Right renal cortex interstitium (tissue), 3 donors: ENCODE measurements around the gene PITX2. TPM values are rescaled to one million over a fixed set of nuclear protein-coding genes. Genes with fewer than 3 reads are reported as not detected.
"Not testable (repeated sequence)": the region's sequence is repeated elsewhere in the genome, so short reads cannot be mapped to it uniquely, and the experiment has no call there.

Source experiments
- DNase-seq, 3 donors: peaks; one replicate each; pipeline ENCODE4 v3.0.0-alpha.2; 2013; ENCODE audit warnings: low read depth in 3 of 3, low spot score in 2 of 3
- polyA plus RNA-seq, 3 donors: library from polyadenylated mRNA; unstranded; fragments of 120-200 nt; gene quantifications; one replicate each; pipeline ENCODE4 v1.2.1, GENCODE V29; 2013; ENCODE audit not compliant: insufficient read length in 3 of 3

Gene PITX2
- polyA plus RNA-seq, 3 donors, result 2.0 to 3.2 (median 2.3) TPM

GRCh38 chr4:110613745-110614144, 9.1 kb downstream of the PITX2 start:
- no peak for DNase-seq

- no peak for DNase-seq
Observed at GRCh38 chr4:110612631-110613269, 10.1 kb downstream of the PITX2 start.

DNA sequence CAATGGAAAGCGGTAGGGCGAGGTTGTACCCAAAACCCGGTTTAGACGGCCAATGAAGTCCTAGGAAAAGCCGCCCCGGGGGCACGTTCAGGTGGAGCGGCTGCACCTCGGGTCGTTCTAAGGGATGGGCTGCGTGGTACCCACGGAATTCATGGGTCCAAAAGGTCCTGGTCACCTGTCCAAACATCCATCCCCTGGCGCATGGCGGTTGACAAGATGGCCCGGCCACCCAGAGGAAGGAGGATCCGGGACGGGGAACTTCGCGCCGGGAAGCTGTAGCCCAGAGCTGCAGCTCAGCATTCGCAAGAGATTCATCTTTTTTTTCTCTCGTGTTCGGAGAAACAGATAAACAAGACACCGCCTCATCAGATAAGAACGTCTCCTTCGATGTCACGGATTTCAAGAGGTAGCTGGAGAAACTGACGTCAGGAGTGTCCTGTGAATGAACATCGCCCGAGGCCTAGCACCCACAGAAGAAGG, 10.9 kb downstream of the PITX2 start:
- DNase-seq, result no peak

DNA sequence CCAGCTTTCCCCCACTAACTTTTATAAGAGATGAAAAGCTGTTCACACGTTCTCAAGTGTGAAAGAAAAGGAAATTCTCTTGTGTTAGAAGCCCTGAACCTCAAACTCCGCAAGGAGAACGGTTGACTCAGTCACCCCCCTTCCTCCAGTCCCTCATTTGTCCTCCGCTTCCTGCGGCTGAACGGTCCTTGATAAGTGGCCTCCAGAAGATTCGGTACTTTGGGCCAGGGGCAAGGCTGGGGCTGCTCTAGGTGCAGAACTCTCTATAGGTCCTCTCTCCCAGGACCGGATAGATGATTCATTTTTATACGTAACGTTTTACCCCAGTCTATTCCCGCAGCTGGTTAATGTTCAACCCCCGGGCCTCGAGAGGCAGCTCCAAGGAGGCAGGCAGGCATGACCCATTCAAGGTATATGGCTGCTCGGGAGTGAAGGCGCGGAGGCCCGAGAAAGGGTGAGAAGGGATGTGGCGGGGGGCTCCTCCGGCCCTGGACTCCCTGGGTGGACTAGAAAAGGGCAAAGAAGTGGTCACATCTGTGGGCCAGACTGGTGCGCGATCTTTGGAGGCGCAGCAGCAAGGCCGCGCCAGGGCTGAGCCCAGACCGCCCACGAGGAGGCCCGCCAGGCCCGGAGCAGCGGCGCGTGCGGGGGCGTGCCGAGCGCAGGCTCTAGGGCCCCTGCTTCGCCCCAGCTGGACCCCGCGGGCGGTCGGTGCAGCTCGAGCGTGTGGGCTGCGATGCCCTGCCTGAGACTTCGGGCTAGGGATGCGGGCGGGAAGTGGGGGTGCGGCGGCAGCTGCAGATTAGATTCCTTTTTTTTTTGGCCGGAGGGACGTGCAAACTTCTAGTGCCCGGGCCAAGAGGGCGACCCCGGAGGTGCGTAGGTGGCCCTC, 11.7 kb downstream of the PITX2 start:
- DNase-seq, result no peak

GRCh38 chr4:110610620-110610939, 12.3 kb downstream of the PITX2 start:
- DNase-seq, result no peak

GRCh38 chr4:110609044-110609750, 13.7 kb downstream of the PITX2 start:
- DNase-seq, result no peak

DNA sequence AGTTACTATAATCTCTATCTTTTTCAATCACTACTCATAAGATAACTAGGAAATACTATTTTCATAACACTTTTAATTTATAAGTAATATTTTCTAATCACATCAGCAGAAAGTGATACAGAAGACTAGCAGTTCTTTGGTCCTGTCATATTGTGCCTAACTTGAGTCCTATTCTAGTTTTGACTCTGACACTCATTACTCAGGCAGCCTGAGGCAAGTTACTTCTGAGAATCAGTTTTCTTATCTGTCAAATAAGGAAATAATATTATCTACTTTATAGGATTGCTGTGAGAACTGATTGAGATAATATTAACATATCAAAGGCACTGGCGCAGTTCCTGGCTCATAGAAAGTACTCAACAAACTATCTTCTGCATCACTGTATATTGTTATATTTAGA, 17.8 kb downstream of the PITX2 start:
- DNase-seq, result no peak

GRCh38 chr4:110602061-110602460, 20.8 kb downstream of the PITX2 start:
- no peak for DNase-seq

DNA sequence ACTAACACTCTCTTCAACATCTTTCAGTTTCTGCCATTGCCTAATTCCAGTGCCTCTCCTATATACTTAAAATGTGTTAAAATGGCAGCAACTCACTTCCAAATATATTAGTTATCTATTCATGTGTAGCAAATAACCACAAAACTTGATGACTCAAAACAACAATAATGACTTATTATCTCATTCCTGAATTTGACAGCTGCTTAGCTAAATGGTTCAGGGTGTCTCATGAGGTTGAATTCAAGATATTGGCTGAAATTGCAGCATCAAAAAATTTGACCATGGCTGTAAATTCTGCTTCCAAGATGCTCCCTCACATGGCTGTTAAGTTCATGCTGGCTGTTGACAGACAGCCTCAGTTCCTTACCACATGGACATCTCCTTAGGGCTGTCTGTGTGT, 25.3 kb downstream of the PITX2 start:
- no peak for DNase-seq

GRCh38 chr4:110596431-110596830, 26.4 kb downstream of the PITX2 start:
- DNase-seq, result no peak

DNA sequence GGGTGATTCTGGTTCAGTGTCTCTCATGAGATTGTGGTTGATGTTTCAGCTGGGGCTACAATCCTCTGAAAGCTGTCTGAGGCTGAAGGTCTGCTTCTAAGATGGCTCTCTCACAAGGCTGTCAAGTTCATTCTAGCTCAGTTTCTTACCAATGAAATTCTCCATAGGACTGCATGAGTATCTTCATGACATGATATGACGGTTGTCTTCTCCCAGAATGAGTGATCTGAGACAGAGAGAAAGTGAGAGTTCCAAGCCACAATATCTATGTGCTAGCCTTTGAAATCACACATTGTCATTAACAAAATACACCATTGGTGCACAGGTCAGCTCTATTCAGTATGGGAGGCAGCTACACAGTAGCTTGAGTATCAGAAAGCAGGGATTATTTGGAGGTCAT, 27.3 kb downstream of the PITX2 start:
- no peak for DNase-seq

GRCh38 chr4:110589297-110589696, 33.6 kb downstream of the PITX2 start:
- no peak for DNase-seq

- no peak for DNase-seq
Observed at GRCh38 chr4:110587666-110588285, 35.1 kb downstream of the PITX2 start.

DNA sequence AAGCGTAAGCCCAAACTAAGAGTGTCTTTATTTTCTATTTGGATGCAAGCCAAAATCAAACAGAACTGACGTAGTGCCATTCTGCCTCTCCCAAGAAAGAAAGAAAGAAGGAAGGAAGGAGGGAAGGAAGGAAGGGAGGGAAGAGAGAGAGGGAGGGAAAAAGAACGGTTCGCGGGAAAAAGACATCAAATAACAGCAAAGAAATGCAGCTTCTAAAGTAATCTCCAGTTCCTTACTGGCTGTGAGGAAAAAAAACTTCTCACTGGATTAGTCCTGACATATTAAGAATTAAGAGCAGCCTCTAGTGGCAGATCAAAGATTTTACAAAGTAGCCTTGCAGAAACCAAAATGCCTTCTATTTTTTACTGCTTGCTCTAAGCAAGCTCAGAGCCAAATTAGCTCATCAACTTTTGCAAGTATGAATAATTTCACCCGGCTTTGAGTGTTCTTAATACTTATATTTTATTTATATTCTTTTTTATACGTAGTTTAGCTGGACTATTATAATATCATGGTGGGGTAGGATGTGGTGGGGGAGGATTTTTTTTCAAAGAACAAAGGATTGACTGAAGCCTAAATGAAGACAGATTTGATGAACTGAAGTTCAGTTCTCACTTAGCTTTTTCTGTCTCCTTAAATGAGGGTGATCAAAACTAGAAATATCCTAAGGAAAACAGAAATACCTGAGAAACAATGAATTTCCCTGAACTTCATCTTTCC, 36.6 kb downstream of the PITX2 start:
- peak in 2 of 3 donors; percentile 17 to 23 for DNase-seq

DNA sequence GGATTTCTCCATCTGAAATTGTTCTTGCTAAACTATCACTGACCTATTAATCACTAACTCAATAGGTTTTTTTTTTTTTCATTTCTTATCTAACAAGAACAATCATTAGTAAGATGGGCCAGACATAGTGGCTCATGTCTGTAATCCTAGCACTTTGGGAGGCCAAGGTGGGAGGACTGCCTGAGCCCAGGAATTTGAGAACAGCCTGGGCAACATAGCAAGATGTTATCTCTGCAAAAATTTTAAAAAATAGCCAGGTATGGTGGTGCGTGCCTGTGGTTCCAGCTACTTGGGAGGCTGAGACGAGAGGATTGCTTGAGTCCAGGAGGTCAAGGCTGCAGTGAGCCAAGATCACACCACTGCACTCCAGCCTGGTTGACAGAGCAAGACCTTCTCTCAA, 46.2 kb downstream of the PITX2 start:
- not testable (repeated sequence) for DNase-seq

Other genes with a start within 250 kb of the PITX2 start
- gene ENPEP, start 146.9 kb downstream of the PITX2 start, polyA plus RNA-seq, result 100 to 1,000 TPM; 200 to 235 (median 220) TPM